UCSD-AML1 (cell line): ENCODE results near the gene PTH1R.

Source experiments
- DNase-seq: peaks from one replicate; lab custom pipeline; 2025; ENCODE audit not compliant: unreplicated experiment; lab: John Stamatoyannopoulos, UW

Gene PTH1R

GRCh38 chr3:46897829-46898320 is 20.4 kb downstream of the PTH1R start:
- no peak for DNase-seq

- DNase-seq, result no peak
Observed at GRCh38 chr3:46898321-46899150, 21.0 kb downstream of the PTH1R start.

- DNase-seq, result no peak
Observed at GRCh38 chr3:46899151-46900006, 21.9 kb downstream of the PTH1R start.

- DNase-seq, result no peak
Observed at GRCh38 chr3:46900007-46900292, 22.4 kb downstream of the PTH1R start.

GRCh38 chr3:46900356-46900755 is 22.8 kb downstream of the PTH1R start:
- DNase-seq, result no peak

GRCh38 chr3:46901061-46901460 is 23.5 kb downstream of the PTH1R start:
- no peak for DNase-seq

GRCh38 chr3:46901591-46902187 is 24.2 kb downstream of the PTH1R start:
- no peak for DNase-seq

- no peak for DNase-seq
Observed at GRCh38 chr3:46902188-46902631, 24.7 kb downstream of the PTH1R start.

GRCh38 chr3:46903341-46904302 is 26.1 kb downstream of the PTH1R start:
- peak; percentile 79 for DNase-seq

GRCh38 chr3:46904303-46905212 is 27.0 kb downstream of the PTH1R start:
- no peak for DNase-seq

GRCh38 chr3:46905213-46905560 is 27.7 kb downstream of the PTH1R start:
- no peak for DNase-seq

GRCh38 chr3:46905661-46906451 is 28.3 kb downstream of the PTH1R start:
- no peak for DNase-seq

- DNase-seq, result no peak
Observed at GRCh38 chr3:46906471-46907058, 29.0 kb downstream of the PTH1R start.

- DNase-seq, result no peak
Observed at GRCh38 chr3:46907271-46907670, 29.8 kb downstream of the PTH1R start.

GRCh38 chr3:46907960-46908293 is 30.4 kb downstream of the PTH1R start:
- DNase-seq, result no peak

GRCh38 chr3:46908294-46908985 is 30.9 kb downstream of the PTH1R start:
- DNase-seq, result no peak

GRCh38 chr3:46908986-46909534 is 31.5 kb downstream of the PTH1R start:
- no peak for DNase-seq
